Stimulated activated CD8-positive, alpha-beta memory T cell treated with anti-CD3 and anti-CD28 coated beads, Interleukin-15, amount 100 ng/mL, for 48 hours (primary cell): ENCODE results near the gene CACNA2D2.
A peak's percentile ranks its signal among the peaks of the same experiment; 100 is the strongest.

Experiments
- DNase-seq, 2 donors: peaks; one replicate each; pipeline ENCODE4 v3.0.0-alpha.2; 2020; ENCODE audit warnings: low read depth in 2 of 2

CACNA2D2 gene

GRCh38 chr3:50464569-50464968 lies 38.9 kb downstream of the CACNA2D2 start:
- DNase-seq = no peak

GRCh38 chr3:50459785-50460184 lies 43.6 kb downstream of the CACNA2D2 start:
- DNase-seq = no peak

- no peak for DNase-seq
These were observed 45.4 kb downstream of the CACNA2D2 start for GRCh38 chr3:50457988-50458387.

- no peak for DNase-seq
These were observed 48.0 kb downstream of the CACNA2D2 start for GRCh38 chr3:50455161-50456018.

- DNase-seq = no peak
These were observed 48.9 kb downstream of the CACNA2D2 start for GRCh38 chr3:50454481-50455070.

- DNase-seq = no peak
These were observed 49.5 kb downstream of the CACNA2D2 start for GRCh38 chr3:50453907-50454306.

- DNase-seq = peak; percentile 59 to 65
These were observed 53.1 kb downstream of the CACNA2D2 start for GRCh38 chr3:50450209-50450921.

GRCh38 chr3:50448752-50449539 lies 54.5 kb downstream of the CACNA2D2 start:
- no peak for DNase-seq

GRCh38 chr3:50447290-50447840 lies 56.1 kb downstream of the CACNA2D2 start:
- DNase-seq = no peak

GRCh38 chr3:50445919-50446318 lies 57.5 kb downstream of the CACNA2D2 start:
- DNase-seq = no peak

GRCh38 chr3:50444782-50445181 lies 58.7 kb downstream of the CACNA2D2 start:
- DNase-seq = no peak

- DNase-seq = no peak
These were observed 59.2 kb downstream of the CACNA2D2 start for GRCh38 chr3:50444213-50444612.

GRCh38 chr3:50442945-50443579 lies 60.4 kb downstream of the CACNA2D2 start:
- DNase-seq = no peak

GRCh38 chr3:50441424-50442217 lies 61.8 kb downstream of the CACNA2D2 start:
- no peak for DNase-seq

- DNase-seq = peak; percentile 56 to 57
These were observed 67.2 kb downstream of the CACNA2D2 start for GRCh38 chr3:50436114-50436674.

GRCh38 chr3:50435371-50436113 lies 67.9 kb downstream of the CACNA2D2 start:
- DNase-seq = no peak

- no peak for DNase-seq
These were observed 69.5 kb downstream of the CACNA2D2 start for GRCh38 chr3:50433954-50434353.

GRCh38 chr3:50430950-50431435 lies 72.4 kb downstream of the CACNA2D2 start:
- DNase-seq = no peak

GRCh38 chr3:50430191-50430590 lies 73.2 kb downstream of the CACNA2D2 start:
- no peak for DNase-seq
